Astrocyte (in vitro differentiated cells and primary cell): Measurements from ENCODE around the gene SLC4A1. TPM values are rescaled to one million over a fixed set of nuclear protein-coding genes. Genes with fewer than 3 reads are reported as not detected.

Experiments used
- DNase-seq: peaks from one replicate; pipeline ENCODE4 v3.0.0-alpha.2; 2010; ENCODE audit warnings: low read depth
- FAIRE-seq: peaks from 2 replicates; lab custom pipeline; 2011; peaks lifted over from hg19 to GRCh38; lab: Jason Lieb, UNC
- H2AFZ ChIP-seq: 2 replicates; pipeline ENCODE4 v1.6.0; 2012; ENCODE audit warnings: low read depth, low read length, inconsistent platforms
- H3K27ac ChIP-seq: 2 replicates; pipeline ENCODE4 v1.5.1; 2011; ENCODE audit warnings: low read depth, low read length, inconsistent platforms
- H3K27me3 ChIP-seq: 2 replicates; pipeline ENCODE4 v1.6.0; 2011; ENCODE audit warnings: low read length, inconsistent platforms; ENCODE audit not compliant: insufficient read depth
- H3K36me3 ChIP-seq: 2 replicates; pipeline ENCODE4 v1.5.1; 2011; ENCODE audit warnings: low read length, inconsistent platforms; ENCODE audit not compliant: insufficient read depth
- H3K4me1 ChIP-seq: 2 replicates; pipeline ENCODE4 v1.5.1; 2011; ENCODE audit warnings: low read length, inconsistent platforms; ENCODE audit not compliant: insufficient read depth
- H3K4me2 ChIP-seq: 2 replicates; pipeline ENCODE4 v1.6.0; 2012; ENCODE audit warnings: low read length, inconsistent platforms
- H3K4me3 ChIP-seq: 2 replicates; pipeline ENCODE4 v1.5.1; 2011; ENCODE audit warnings: low read depth, mild to moderate bottlenecking, low read length, inconsistent platforms; ENCODE audit not compliant: insufficient read depth
- H3K79me2 ChIP-seq: 2 replicates; pipeline ENCODE4 v1.6.0; 2012; ENCODE audit warnings: mild to moderate bottlenecking, low read length, inconsistent platforms; ENCODE audit not compliant: insufficient read depth
- H3K9ac ChIP-seq: 2 replicates; pipeline ENCODE4 v1.6.0; 2012; ENCODE audit warnings: mild to moderate bottlenecking, low read length, inconsistent platforms
- H3K9me3 ChIP-seq: 2 replicates; pipeline ENCODE4 v1.5.1; 2012; ENCODE audit warnings: low read depth, mild to moderate bottlenecking, low read length, inconsistent platforms; ENCODE audit not compliant: insufficient read depth
- H4K20me1 ChIP-seq: 2 replicates; pipeline ENCODE4 v1.6.0; 2012; ENCODE audit warnings: low read length, inconsistent platforms; ENCODE audit not compliant: insufficient read depth
- H3K27ac Mint-ChIP-seq: one replicate; pipeline ENCODE4 v1.8.0; 2021; ENCODE audit warnings: mild to moderate bottlenecking, mixed read lengths; ENCODE audit not compliant: unreplicated experiment
- H3K27me3 Mint-ChIP-seq: one replicate; pipeline ENCODE4 v1.8.0; 2021; ENCODE audit warnings: low read depth, mixed read lengths; ENCODE audit not compliant: unreplicated experiment
- H3K36me3 Mint-ChIP-seq: one replicate; pipeline ENCODE4 v1.8.0; 2021; ENCODE audit warnings: low read depth, mixed read lengths; ENCODE audit not compliant: unreplicated experiment
- H3K4me1 Mint-ChIP-seq: one replicate; pipeline ENCODE4 v1.8.0; 2021; ENCODE audit warnings: low read depth, mixed read lengths; ENCODE audit not compliant: unreplicated experiment
- H3K4me3 Mint-ChIP-seq: one replicate; pipeline ENCODE4 v1.8.0; 2021; ENCODE audit warnings: mild to moderate bottlenecking, moderate library complexity, mixed read lengths; ENCODE audit not compliant: unreplicated experiment
- H3K9me3 Mint-ChIP-seq: one replicate; pipeline ENCODE4 v1.8.0; 2021; ENCODE audit warnings: mild to moderate bottlenecking, mixed read lengths; ENCODE audit not compliant: unreplicated experiment
- CTCF ChIP-seq: IDR thresholded peaks from 2 replicates; pipeline ENCODE4 v1.5.1; 2011; ENCODE audit warnings: low read depth, mild to moderate bottlenecking, inconsistent platforms, low read length, moderate library complexity; ENCODE audit not compliant: insufficient read depth
- EZH2 ChIP-seq: IDR thresholded peaks from 2 replicates; pipeline ENCODE4 v1.6.1; 2012; ENCODE audit warnings: mild to moderate bottlenecking, low read length, inconsistent platforms; ENCODE audit not compliant: insufficient read depth
- microRNA-seq: library from miRNA; unstranded; fragments of <30 nt; microRNA quantifications from one replicate; pipeline ENCODE4 v1.2.0, GENCODE V29; 2020
- total RNA-seq: library from RNA; stranded (reverse); gene quantifications from 2 replicates; pipeline ENCODE4 v1.2.1, GENCODE V29; 2021

Gene SLC4A1
- total RNA-seq, 1 donor from 2014 or later: not detected

GRCh38 chr17:44199553-44200477 is 68.1 kb downstream of the SLC4A1 start, which contains the start of gene ATXN7L3:
Gene ATXN7L3 (minus strand): TSS chr17:44199884. CDS start chr17:44198070, 1,814 bp downstream.
- no peaks in the 10 kb centered on the region for H3K27me3 ChIP-seq
- H3K79me2 ChIP-seq: peaks cover 32% of the 10 kb centered on the region
- peak; percentile 92 for DNase-seq
- peak within 1 kb of the TSS; percentile 86 for H2AFZ ChIP-seq
- no peaks in the 10 kb centered on the region for H3K27me3 Mint-ChIP-seq
- peak within 1 kb of the TSS; percentile 95 for H3K4me2 ChIP-seq
- no peaks in the 10 kb centered on the region for H3K9me3 Mint-ChIP-seq
- peak within 1 kb of the TSS; percentile 81 for H3K4me3 ChIP-seq
- H3K27ac Mint-ChIP-seq: peak within 1 kb of the TSS; percentile 94
- no peaks in the 10 kb centered on the region for H3K9me3 ChIP-seq
- H3K9ac ChIP-seq: peak within 1 kb of the TSS; percentile 91
- TF ChIP-seq CTCF: no peak
- no peak for TF ChIP-seq EZH2
- H3K36me3 ChIP-seq: peaks cover 11% of the 10 kb centered on the region
- peaks cover 36% of the 10 kb centered on the region for H3K4me1 ChIP-seq
- H3K27ac ChIP-seq: peak within 1 kb of the TSS; percentile 75
- peaks cover 10% of the 10 kb centered on the region for H3K36me3 Mint-ChIP-seq
- H3K4me1 Mint-ChIP-seq: peaks cover 20% of the 10 kb centered on the region
- H4K20me1 ChIP-seq: peaks cover 16% of the 10 kb centered on the region
- no peak for FAIRE-seq
- H3K4me3 Mint-ChIP-seq: peak within 1 kb of the TSS; percentile 89

GRCh38 chr17:44198721-44199552 is 69.0 kb downstream of the SLC4A1 start:
- no peaks in the 10 kb centered on the region for H3K9me3 ChIP-seq
- H3K27ac ChIP-seq: peak overlapping the region; percentile 68
- H3K9ac ChIP-seq: peak overlapping the region; percentile 82
- no peak overlapping the region for H2AFZ ChIP-seq
- TF ChIP-seq EZH2 (no peak), CTCF (no peak)
- peak overlapping the region; percentile 69 for H3K4me3 ChIP-seq
- H4K20me1 ChIP-seq: peaks cover 13% of the 10 kb centered on the region
- Mint-ChIP-seq H3K36me3 (peaks cover 13% of the 10 kb centered on the region), H3K27me3 (no peaks in the 10 kb centered on the region), H3K9me3 (no peaks in the 10 kb centered on the region), H3K4me1 (peaks cover 18% of the 10 kb centered on the region), H3K4me3 (peak overlapping the region; percentile 85), H3K27ac (peak overlapping the region; percentile 86)
- peaks cover 28% of the 10 kb centered on the region for H3K4me1 ChIP-seq
- H3K27me3 ChIP-seq: no peaks in the 10 kb centered on the region
- peaks cover 20% of the 10 kb centered on the region for H3K36me3 ChIP-seq
- peaks cover 32% of the 10 kb centered on the region for H3K79me2 ChIP-seq
- peak overlapping the region; percentile 95 for H3K4me2 ChIP-seq
- FAIRE-seq (no peak), DNase-seq (no peak)

Small RNAs within 50 kb of the gene (microRNA-seq; reads per million reads assigned to microRNA genes)
- gene MIR6782: 1.1 reads per million

Other genes with a start within 250 kb of the SLC4A1 start
- gene LSM12, start 201.5 kb downstream of the SLC4A1 start, total RNA-seq: 77.0 and 90.5 TPM in 2 replicates
- 94.5 and 98.5 TPM in 2 replicates for gene G6PC3, start 197.4 kb downstream of the SLC4A1 start, total RNA-seq
- 18.7 and 21.6 TPM in 2 replicates for gene HDAC5, start 144.5 kb downstream of the SLC4A1 start, total RNA-seq
- gene HROB, start 126.2 kb downstream of the SLC4A1 start, total RNA-seq: 1.6 and 2.3 TPM in 2 replicates
- not detected in 2 replicates for gene ASB16, start 97.4 kb downstream of the SLC4A1 start, total RNA-seq
- gene TMUB2, start 81.2 kb downstream of the SLC4A1 start, total RNA-seq: 28.2 and 28.8 TPM in 2 replicates
- gene ATXN7L3, start 68.3 kb downstream of the SLC4A1 start, total RNA-seq: 87.0 and 96.0 TPM in 2 replicates
- gene UBTF, start 48.5 kb downstream of the SLC4A1 start, total RNA-seq: 43.2 and 48.0 TPM in 2 replicates
- gene RUNDC3A, start 40.5 kb upstream of the SLC4A1 start, total RNA-seq: 2.0 and 3.4 TPM in 2 replicates
- gene SLC25A39, start 56.7 kb upstream of the SLC4A1 start, total RNA-seq: 80.6 and 80.9 TPM in 2 replicates
- 327 and 338 TPM in 2 replicates for gene GRN, start 77.2 kb upstream of the SLC4A1 start, total RNA-seq
- gene FAM171A2, start 95.7 kb upstream of the SLC4A1 start, total RNA-seq: 18.2 and 22.8 TPM in 2 replicates
- gene ITGA2B, start 121.5 kb upstream of the SLC4A1 start, total RNA-seq: 0.31 and 0.68 TPM in 2 replicates
- 38.0 and 43.3 TPM in 2 replicates for gene GPATCH8, start 235.3 kb upstream of the SLC4A1 start, total RNA-seq